Mucosa of descending colon (tissue), 3 donors: ENCODE data around the gene NEIL3. TPM values are rescaled to one million over a fixed set of nuclear protein-coding genes. Genes with fewer than 3 reads are reported as not detected.

Experiments
- ATAC-seq: fragments of 200-7000 bp; cut with Tn5 transposase; one replicate; pipeline ENCODE4 v1.9.1; 2020; ENCODE audit warnings: mild to moderate bottlenecking, moderate library complexity
- DNase-seq, 3 donors: peaks; one replicate each; pipeline ENCODE4 v3.0.0-alpha.2; 2020
- H3K36me3 ChIP-seq: fragments of 200-600 bp; one replicate; pipeline ENCODE4 v1.8.0; 2021; ENCODE audit warnings: low read depth, mild to moderate bottlenecking
- H3K4me1 ChIP-seq: fragments of 200-600 bp; one replicate; pipeline ENCODE4 v1.8.0; 2021; ENCODE audit warnings: low read depth, mild to moderate bottlenecking
- H3K4me3 ChIP-seq: fragments of 200-600 bp; one replicate; pipeline ENCODE4 v1.8.0; 2021; ENCODE audit warnings: mild to moderate bottlenecking
- H3K9me3 ChIP-seq: fragments of 200-600 bp; one replicate; pipeline ENCODE4 v1.8.0; 2021; ENCODE audit warnings: mild to moderate bottlenecking
- intact Hi-C, 2 donors: fragments of 100-400 bp; cut with DNase I in 1 of 2; cut with micrococcal nuclease in 1 of 2; formaldehyde crosslinking; loops; one replicate each; pipeline versions ENCODE4 v1.11.0 to v1.11.1; 2022; cut with DNase I, micrococcal nuclease
- total RNA-seq, 3 donors: library from RNA; stranded (reverse); fragmentation: NEBNext Ultra II Directional in 2 of 3; extraction: Animal tissue kit (Norgen Biotek cat#: 25700) in 2 of 3; gene quantifications; one replicate each; pipeline versions ENCODE4 v1.2.1 to v1.2.4, GENCODE V29; 2021 to 2023
- TF ChIP-seq, protein P1 (sequence below): fragments of 200-600 bp; IDR thresholded peaks from one replicate; pipeline ENCODE4 v1.8.0; 2022; ENCODE audit warnings: antibody characterized with exemption, mild to moderate bottlenecking
- donor health status: DM: no; HTN: no; CAD: no; lungs with moderate emphysema.
- donor health status: DM: no; HTN: no; CAD: no.
- donor health status: DM: no; HTN: yes; CAD: no.

The NEIL3 gene
- total RNA-seq, 3 donors from 2014 or later: 0.76 to 3.2 (median 1.4) TPM

DNA sequence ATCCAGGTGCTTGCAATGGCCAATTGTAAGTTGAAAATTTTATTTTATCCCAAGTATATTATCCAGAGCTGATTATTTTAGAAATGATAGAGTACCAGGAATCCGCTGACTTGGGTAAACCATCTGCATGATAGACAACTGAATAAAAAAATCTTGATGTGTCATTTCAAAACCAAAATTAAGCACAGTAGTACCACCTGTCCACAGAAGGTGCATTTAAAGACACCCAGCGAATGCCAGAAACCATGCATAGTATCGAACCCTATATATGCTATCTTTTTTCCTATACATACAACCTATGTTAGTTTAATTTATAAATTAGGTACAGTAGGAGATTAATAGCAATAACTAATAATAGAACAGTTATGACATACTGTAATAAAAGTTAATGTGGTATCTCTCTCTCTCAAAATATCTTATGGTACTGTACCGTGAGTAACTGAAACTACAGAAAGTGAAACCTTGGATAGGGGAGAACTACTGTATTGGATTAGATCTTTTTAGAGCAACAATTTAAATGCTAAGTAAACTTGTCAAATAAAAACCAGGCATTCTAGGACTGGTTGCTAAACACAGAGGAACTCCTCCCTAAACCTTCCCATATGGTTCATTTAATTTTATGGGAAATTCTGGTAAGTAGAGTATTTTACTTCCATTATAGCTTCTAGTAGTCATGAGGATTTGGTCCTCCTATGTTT, 6.2 kb downstream of the NEIL3 start:
- ATAC-seq (peak; percentile 31), DNase-seq (no peak)
- TF ChIP-seq, protein P1, sequence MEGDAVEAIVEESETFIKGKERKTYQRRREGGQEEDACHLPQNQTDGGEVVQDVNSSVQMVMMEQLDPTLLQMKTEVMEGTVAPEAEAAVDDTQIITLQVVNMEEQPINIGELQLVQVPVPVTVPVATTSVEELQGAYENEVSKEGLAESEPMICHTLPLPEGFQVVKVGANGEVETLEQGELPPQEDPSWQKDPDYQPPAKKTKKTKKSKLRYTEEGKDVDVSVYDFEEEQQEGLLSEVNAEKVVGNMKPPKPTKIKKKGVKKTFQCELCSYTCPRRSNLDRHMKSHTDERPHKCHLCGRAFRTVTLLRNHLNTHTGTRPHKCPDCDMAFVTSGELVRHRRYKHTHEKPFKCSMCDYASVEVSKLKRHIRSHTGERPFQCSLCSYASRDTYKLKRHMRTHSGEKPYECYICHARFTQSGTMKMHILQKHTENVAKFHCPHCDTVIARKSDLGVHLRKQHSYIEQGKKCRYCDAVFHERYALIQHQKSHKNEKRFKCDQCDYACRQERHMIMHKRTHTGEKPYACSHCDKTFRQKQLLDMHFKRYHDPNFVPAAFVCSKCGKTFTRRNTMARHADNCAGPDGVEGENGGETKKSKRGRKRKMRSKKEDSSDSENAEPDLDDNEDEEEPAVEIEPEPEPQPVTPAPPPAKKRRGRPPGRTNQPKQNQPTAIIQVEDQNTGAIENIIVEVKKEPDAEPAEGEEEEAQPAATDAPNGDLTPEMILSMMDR: no peak
- intact Hi-C loops: no loop called here
- H3K9me3 ChIP-seq: no peaks in the 10 kb centered on the region
- no peaks in the 10 kb centered on the region for H3K4me1 ChIP-seq
- H3K36me3 ChIP-seq: no peaks in the 10 kb centered on the region
- H3K4me3 ChIP-seq: no peak overlapping the region

DNA sequence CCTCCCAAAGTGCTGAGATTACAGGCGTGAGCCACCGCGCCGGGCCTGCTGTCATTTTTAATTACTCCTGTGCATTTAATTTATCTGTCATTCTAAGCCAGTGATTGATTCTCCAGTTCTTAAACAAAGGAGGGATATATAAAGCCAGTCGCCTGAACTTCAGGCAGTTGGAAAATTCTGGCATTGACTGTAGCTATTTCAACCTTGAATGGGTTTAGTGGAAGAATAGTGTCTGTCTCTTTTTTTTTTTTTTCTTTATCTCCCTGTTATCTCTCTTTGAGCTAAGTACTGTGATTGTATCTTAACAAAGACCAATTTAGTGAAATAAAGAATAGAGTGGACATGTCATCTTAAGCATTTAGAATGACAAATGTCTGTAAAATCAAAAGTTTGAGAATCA, 11.0 kb downstream of the NEIL3 start:
- H3K4me3 ChIP-seq: no peak overlapping the region
- intact Hi-C loops: no loop called here
- TF ChIP-seq, protein P1: no peak
- H3K36me3 ChIP-seq: no peaks in the 10 kb centered on the region
- DNase-seq (no peak), ATAC-seq (no peak)
- H3K9me3 ChIP-seq: no peaks in the 10 kb centered on the region
- no peaks in the 10 kb centered on the region for H3K4me1 ChIP-seq

DNA sequence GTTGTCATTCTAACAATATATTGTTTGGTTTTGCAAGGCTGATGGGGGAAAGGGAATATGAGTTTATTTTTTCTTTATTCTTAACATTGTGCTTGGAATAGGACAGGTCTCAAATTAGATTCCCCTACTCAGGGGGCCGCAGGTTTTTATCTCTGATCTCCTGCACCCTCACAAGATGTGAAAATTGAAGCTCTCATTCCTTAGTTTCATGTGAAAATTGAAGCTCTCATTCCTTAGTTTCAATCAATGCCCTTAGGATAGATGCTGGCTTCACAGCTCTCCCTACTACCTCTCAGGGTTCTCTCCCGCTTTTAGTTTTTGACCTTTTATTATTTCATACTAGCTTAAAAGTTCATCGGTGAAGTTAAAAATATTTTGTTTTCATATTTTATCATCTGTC, 12.0 kb downstream of the NEIL3 start:
- H3K9me3 ChIP-seq: no peaks in the 10 kb centered on the region
- ATAC-seq: no peak
- no peaks in the 10 kb centered on the region for H3K36me3 ChIP-seq
- TF ChIP-seq, protein P1: no peak
- no peaks in the 10 kb centered on the region for H3K4me1 ChIP-seq
- no peak overlapping the region for H3K4me3 ChIP-seq
- intact Hi-C loops: no loop called here
- no peak for DNase-seq

DNA sequence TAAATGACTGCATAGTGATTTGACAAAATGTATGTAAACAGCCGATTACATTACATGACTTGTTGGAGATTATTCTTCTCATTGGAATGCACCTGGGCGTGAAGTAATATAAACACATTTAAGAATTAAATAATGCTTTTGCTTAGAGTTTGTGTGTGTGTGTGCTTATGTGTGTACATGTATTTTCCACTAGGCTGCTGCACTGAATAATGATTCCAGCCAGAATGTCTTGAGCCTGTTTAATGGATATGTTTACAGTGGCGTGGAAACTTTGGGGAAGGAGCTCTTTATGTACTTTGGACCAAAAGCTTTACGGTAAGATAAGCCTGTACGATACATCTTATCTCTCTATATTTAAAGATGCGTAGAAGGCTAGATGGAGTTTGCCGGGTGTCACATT, 12.6 kb downstream of the NEIL3 start:
- Histone ChIP-seq H3K36me3 (no peaks in the 10 kb centered on the region), H3K4me1 (no peaks in the 10 kb centered on the region), H3K4me3 (no peak overlapping the region), H3K9me3 (no peaks in the 10 kb centered on the region)
- no peak for DNase-seq
- intact Hi-C loops: no loop called here
- TF ChIP-seq, protein P1: no peak
- ATAC-seq: no peak

DNA sequence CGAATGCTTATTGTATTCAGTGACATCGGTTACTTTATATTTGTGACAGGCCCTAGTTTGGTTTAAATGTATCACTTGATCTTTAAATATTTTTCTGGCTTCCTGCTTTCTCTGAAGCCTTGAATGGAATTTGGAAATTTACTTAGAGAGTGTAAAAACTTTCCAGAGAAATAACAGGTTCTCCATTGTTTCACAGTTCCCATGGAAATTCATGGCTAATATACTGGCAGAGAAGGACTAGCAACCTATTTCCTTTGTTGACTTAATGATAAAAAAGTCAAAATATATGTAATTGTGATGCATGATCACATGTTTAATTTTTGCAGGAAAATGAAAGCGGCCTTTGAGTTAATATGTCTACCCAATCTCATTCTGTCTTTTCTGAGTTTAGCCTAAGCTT, 13.2 kb downstream of the NEIL3 start:
- no peak for ATAC-seq
- Histone ChIP-seq H3K36me3 (no peaks in the 10 kb centered on the region), H3K4me3 (no peak overlapping the region), H3K4me1 (no peaks in the 10 kb centered on the region), H3K9me3 (no peaks in the 10 kb centered on the region)
- TF ChIP-seq, protein P1: no peak
- intact Hi-C loops: no loop called here
- DNase-seq: no peak

DNA sequence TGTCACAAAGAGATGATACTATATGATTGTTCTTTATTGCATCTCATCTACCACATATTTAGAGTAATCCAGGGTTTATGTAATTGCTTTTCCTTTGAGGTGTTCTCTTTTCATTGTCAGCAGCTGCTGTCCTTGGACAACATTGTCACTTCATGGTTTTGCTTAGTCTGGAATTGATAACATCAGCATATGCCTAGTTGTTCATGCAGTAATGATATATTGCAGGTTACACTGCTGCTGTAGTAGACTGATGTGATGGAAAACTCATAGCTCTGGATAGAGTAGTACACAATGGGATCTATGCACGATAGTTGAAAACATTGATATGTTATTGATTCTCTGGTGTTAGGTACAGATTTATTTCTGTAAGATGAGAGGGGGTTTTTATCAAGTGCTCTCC, 13.7 kb downstream of the NEIL3 start:
- no peak for ATAC-seq
- no peak for DNase-seq
- Histone ChIP-seq H3K9me3 (no peaks in the 10 kb centered on the region), H3K4me1 (no peaks in the 10 kb centered on the region), H3K4me3 (no peak overlapping the region), H3K36me3 (no peaks in the 10 kb centered on the region)
- intact Hi-C loops: no loop called here
- TF ChIP-seq, protein P1: no peak
